Skin epidermis (tissue), 12 donors: ENCODE data around the gene TNS1.

Experiments used
- H3K27ac ChIP-seq, 21 experiments: fragments of 200-600 bp; sonication (generic) in 11 of 21; one replicate each; pipeline ENCODE4 v1.5.0; 2020; ENCODE audit warnings: mild to moderate bottlenecking in 3 of 21, inconsistent platforms in 2 of 21, moderate library complexity in 2 of 21
- H3K4me3 ChIP-seq, 7 experiments: fragments of 200-600 bp; sonication (generic) in 2 of 7; one replicate each; pipeline ENCODE4 v1.5.0; 2020; ENCODE audit warnings: inconsistent platforms in 2 of 7, mild to moderate bottlenecking in 2 of 7, moderate library complexity in 1 of 7

TNS1 gene

DNA sequence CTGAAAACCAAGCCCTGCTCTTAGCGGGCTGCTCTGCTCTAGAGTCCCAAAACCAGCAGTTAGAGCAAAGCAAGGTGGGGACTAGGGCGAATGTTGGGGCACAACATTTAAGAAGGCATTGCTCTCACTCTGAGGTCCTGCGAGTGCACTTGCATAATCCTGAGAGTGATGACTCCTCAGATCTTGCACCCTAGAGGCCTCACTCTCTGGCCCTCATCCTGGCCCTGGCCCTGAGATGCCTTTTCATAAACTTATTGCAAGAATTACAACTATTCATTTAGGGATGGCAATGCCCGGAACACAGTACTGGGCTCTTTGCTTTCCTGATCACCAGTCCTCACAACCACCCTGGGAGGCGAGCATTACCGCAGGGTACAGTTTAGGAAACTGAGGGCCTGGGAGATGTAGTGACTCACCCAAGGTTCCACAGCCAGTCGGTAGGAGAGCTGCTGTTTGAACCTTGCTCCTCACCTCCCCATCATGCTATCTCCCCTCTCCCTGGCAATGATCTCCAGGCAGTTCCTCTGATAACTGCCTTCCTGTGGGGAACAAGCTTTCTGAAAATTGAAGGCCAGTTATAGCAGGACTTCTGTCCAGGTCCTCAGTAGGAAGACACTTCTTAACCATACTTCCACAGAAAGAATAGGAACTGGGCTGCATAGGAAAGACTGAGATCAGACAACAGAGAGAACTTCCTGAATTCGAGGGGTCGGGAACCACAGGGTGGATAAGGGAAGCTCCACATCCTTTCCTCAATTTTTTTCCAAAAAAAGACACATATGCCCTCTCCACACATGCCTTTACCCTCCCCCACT lies 91.3 kb downstream of the TNS1 start:
- H3K4me3 ChIP-seq = no peak overlapping the region
- H3K27ac ChIP-seq = peak overlapping the region in 15 of 21 experiments; percentile 12 to 72 (median 50)

- no peak overlapping the region for H3K4me3 ChIP-seq
- peak overlapping the region in 13 of 21 experiments; percentile 12 to 72 (median 42) for H3K27ac ChIP-seq
These were observed 92.0 kb downstream of the TNS1 start for GRCh38 chr2:217910875-217911212.

GRCh38 chr2:217909156-217909820 lies 93.5 kb downstream of the TNS1 start:
- Histone ChIP-seq H3K4me3 (no peak overlapping the region), H3K27ac (peak overlapping the region in 10 of 21 experiments; percentile 28 to 68 (median 55))

DNA sequence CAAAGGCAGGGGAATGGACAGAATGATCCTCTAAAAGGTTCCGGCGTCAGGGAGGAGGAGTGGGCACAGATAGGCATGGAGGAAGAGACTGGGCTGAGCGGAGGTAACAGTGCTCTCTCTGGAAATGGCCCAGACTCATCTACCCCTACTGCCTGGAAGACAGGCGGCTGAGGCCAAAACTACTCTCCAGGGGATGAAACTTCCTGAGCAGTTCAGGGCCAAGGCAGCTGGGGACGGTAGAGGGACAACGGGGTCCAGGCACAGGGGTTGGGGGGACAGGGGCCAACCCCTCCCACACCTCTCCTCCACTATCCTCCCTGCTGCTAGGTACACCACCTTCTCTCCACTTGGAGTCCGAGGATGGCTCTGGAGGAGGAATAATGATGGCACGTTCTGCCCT lies 94.3 kb downstream of the TNS1 start:
- H3K27ac ChIP-seq = peak overlapping the region in 9 of 21 experiments; percentile 21 to 68 (median 56)
- H3K4me3 ChIP-seq = no peak overlapping the region

GRCh38 chr2:217907266-217907665 lies 95.5 kb downstream of the TNS1 start:
- no peak overlapping the region for H3K4me3 ChIP-seq
- peak overlapping the region in 7 of 21 experiments; percentile 9 to 82 (median 27) for H3K27ac ChIP-seq

GRCh38 chr2:217906798-217907197 lies 96.0 kb downstream of the TNS1 start:
- peak overlapping the region in 8 of 21 experiments; percentile 10 to 84 (median 74) for H3K27ac ChIP-seq
- H3K4me3 ChIP-seq = no peak overlapping the region

GRCh38 chr2:217905896-217906295 lies 96.9 kb downstream of the TNS1 start:
- H3K27ac ChIP-seq = peak overlapping the region in 16 of 21 experiments; percentile 6 to 85 (median 74)
- H3K4me3 ChIP-seq = no peak overlapping the region

- Histone ChIP-seq H3K27ac (peak overlapping the region in 15 of 21 experiments; percentile 23 to 85 (median 75)), H3K4me3 (no peak overlapping the region)
These were observed 97.4 kb downstream of the TNS1 start for GRCh38 chr2:217905395-217905794.

DNA sequence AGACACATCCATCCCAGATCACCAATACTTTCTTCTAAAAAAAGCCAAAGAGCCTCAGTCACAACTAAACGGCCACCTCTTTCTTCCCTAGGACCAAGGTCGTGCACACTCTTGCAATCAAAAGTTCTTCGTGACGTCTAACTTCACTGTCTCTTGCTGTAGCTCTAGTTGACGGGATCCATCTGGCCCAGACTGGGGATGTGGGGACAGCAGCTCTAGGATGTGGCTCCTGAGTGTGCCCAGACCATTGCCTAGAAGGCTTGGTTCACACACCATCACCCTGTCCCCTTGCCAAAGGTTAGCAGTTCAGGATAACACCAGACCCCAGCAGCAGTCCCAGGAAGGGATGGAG lies 98.2 kb downstream of the TNS1 start:
- H3K4me3 ChIP-seq = no peak overlapping the region
- peak overlapping the region in 20 of 21 experiments; percentile 17 to 85 (median 72) for H3K27ac ChIP-seq

DNA sequence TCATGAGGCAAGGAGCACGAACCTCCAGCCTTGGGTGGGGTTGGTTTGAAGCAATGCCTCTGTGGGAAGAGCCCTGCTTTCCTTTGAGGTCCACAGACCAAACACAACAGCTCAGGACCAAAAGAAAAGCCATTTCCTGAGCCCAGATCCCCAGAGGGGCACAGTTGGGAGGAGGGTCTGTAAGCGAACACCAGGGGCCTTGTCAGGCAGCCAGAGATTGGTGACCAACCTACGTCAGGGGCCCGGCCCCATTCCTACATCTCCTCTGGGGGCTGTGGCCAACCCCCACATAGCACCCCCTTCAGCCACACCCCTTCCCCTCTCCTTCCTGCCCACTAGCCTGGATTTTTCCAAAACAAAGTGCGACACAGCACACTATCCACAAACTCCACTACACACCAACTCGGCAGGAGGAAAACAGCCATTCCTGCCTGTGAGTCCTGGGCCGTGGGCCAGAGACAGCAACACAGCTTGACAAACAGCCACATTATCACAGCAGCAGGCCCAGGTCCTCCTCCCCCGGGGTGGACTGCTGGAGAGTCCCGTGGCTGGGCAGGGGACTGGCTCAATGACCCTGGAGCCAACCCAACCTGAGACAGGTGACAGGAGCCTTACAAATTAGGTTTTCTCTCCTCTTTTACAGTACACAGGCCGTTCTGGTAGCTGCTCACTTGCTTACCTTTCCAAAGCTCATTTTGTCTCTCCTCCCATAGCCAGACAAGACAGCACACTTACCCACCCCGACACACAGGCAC lies 98.8 kb downstream of the TNS1 start:
- H3K4me3 ChIP-seq = no peak overlapping the region
- peak overlapping the region; percentile 17 to 85 (median 71) for H3K27ac ChIP-seq

GRCh38 chr2:217903142-217903858 lies 99.5 kb downstream of the TNS1 start:
- Histone ChIP-seq H3K4me3 (no peak overlapping the region), H3K27ac (peak overlapping the region; percentile 17 to 85 (median 71))

- peak overlapping the region; percentile 1 to 85 (median 72) for H3K27ac ChIP-seq
- H3K4me3 ChIP-seq = no peak overlapping the region
These were observed 100.2 kb downstream of the TNS1 start for GRCh38 chr2:217902379-217903141.

- Histone ChIP-seq H3K27ac (peak overlapping the region in 20 of 21 experiments; percentile 1 to 85 (median 72)), H3K4me3 (no peak overlapping the region)
These were observed 100.9 kb downstream of the TNS1 start for GRCh38 chr2:217901835-217902378.

DNA sequence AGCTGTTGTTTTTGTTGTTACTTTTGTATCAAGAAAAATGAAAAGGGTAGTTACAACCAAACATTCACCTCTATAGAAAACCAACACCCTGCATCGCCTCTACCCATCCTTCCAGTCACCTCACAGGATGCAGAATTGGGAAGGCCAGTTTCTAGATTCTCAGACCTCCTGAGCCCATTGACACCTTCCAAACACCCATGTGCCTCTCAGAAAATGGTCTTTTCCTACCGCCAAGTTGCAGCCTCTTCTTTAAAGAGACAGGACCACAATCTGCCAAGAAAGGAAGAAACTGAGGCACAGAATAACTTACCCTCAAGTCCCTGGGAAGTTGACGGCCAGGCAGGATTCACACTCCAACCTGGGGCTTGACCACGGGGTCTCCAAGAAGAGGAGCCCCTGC lies 101.4 kb downstream of the TNS1 start:
- H3K4me3 ChIP-seq = no peak overlapping the region
- peak overlapping the region in 14 of 21 experiments; percentile 19 to 85 (median 76) for H3K27ac ChIP-seq

- Histone ChIP-seq H3K27ac (peak overlapping the region in 3 of 21 experiments; percentile 25 to 85 (median 69)), H3K4me3 (no peak overlapping the region)
These were observed 101.9 kb downstream of the TNS1 start for GRCh38 chr2:217900780-217901360.

DNA sequence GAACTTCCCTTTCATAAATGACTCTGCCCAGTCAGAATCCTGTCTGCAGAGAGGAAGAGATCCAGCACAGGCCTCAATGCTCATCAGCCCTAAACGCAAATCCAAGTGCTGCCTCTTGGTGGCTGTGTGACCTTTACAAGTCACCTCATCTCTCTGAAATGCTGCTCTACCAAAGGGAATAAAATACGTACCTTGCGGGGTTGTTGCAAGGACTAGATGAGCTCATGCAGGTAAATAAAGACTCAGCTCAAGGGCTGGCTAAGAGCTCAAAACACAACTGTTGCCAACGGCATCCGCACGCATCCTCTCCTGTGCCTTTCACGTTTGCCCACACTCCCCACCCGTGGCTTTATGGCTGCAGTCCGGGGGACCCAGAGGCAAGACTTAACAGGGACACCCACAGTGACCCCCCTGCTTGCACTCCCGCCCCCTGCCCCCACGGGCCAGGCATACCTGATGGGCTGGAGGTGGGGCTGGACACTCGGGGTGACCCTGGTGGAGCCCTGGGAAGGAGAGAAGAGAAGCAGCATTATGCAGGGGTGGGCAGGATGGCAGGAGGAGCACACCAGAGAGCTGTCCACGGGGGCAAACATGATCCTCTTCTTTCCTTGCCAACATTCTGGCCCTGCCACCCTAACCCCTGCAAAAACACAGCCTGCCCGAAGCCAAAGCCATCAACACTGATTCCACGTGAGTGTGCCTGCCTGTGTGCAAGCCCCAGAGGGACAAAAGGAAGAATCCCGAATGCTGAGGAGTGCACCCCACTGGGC lies 102.6 kb downstream of the TNS1 start:
- no peak overlapping the region for H3K4me3 ChIP-seq
- peak overlapping the region in 4 of 21 experiments; percentile 46 to 85 (median 63) for H3K27ac ChIP-seq

DNA sequence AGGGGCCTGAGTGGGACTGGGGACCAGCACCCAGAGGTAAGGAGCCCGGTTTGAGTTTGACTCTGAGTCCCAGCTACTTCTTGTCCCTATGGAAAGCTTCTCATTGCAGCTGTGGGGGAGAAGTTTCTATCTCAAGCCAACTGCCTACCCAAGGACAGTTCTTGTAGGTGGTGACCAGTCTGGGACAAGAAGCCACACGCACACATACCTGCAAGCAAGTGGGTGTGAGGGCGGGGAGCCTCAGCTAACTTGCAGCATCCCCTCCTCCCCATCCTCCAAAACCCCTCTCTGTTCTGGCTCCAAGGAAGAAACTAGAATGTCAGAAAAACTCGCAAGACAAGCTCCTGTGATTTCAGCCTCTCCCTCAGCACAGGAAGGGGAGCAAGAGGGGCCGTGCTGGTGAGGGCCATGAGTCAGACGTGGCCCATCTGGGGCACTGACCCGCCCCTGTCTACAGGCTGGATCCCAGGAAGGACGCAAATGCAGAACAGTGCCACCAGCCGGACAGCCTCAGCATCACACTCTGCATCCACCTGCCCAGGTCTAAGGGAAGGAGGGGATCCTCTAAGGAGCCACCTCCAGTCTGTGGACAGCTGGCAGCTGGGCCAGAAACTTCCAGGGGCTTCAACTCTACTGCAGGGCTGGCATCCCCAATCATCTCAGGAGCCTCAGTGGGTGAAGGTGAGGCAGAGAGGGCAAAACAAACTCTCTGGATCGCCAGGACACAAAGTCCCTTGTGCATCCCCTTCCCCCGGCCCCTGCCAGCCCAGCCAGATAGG lies 103.4 kb downstream of the TNS1 start:
- H3K27ac ChIP-seq = peak overlapping the region in 10 of 21 experiments; percentile 4 to 69 (median 45)
- no peak overlapping the region for H3K4me3 ChIP-seq
